GM21390 (cell line): ENCODE measurements around the gene RAB5A.
"Not testable (repeated sequence)": the region's sequence is repeated elsewhere in the genome, so short reads cannot be mapped to it uniquely, and the experiment has no call there.

ENCODE experiments used
- ATAC-seq: cut with Tn5 transposase; IDR thresholded peaks from one replicate; pipeline ENCODE4 v1.9.1; 2021; ENCODE audit not compliant: unreplicated experiment

The RAB5A gene

DNA sequence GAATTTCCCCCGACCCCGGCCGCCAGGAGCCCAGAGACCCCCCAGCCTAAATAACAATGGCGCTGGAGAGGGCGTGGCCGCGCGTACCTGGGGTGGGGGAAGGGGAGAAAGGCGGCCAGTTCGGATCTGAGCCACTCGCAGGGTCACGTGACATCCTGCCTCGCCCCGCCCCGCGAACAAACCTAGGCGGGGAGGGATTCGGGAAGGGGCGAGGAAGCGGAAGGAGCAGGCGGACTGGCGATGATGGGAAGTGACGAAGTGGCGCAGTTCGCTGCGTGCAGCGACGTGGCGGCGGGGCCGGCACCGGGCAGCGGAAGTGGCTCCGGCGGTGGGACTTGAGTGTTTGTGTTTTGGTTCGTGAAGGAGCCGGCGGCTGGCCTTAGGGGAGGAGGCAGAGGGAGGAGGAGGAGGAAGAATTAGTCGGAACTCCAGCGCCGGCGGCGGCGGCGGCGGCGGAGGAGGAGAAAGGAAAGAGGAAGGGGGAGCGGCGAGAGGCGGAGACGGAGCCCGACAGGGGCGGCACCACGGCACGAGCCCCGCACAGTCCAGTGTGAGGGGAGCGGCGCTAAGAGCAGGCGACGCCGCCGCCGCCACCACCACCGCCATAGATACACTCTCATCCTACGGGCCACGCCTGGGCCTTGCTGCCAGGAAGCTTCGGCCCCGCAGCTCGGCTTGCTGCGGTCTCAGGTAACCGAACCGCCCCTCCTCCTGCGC, at the start of gene RAB5A:
Gene RAB5A (plus strand): TSS at position 266 of the 717 bp plus-strand sequence. CDS start 3,802 bp downstream, outside the sequence.
- ATAC-seq: peak; percentile 95

DNA sequence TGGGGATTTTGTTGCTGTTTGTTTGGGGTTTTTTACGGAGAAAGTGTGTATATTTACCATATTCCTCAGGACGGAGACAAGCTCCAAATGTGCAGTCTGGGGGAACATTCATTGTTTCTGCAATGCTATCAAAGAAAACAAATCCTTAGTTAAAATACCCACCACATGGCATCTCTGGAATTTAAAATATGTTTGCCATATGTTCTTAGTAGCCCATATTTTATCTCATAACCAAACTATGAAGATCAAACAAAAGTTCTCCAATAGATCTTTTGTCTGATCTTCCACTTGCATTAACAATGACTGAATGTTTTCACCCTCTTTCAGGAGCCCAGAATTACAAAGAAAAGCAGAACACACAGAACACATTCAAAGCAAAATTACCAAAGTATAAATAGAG, 48.2 kb upstream of the RAB5A start:
- no peak for ATAC-seq

GRCh38 chr3:19899264-19899663, 47.6 kb upstream of the RAB5A start:
- no peak for ATAC-seq

- ATAC-seq: not testable (repeated sequence)
Observed at GRCh38 chr3:19899833-19900232, 47.1 kb upstream of the RAB5A start.

DNA sequence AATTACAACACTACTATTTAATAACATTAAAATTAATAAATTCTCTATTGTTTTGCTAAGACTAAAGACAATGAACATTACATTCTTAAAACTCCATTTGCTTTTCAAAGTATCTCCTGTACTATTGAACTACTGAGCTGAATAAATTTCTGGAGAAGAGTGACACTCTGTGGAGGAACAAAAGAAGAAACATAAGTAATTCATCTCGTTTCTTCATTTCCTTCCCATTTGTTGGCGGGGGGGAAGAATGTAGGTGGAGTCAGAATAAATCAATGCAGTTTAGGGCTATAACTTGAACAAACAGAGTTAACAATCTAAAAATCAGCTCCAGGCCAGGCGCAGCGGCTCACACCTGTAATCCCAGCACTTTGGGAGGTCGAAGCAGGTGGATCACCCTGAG, 45.6 kb upstream of the RAB5A start:
- ATAC-seq: no peak

DNA sequence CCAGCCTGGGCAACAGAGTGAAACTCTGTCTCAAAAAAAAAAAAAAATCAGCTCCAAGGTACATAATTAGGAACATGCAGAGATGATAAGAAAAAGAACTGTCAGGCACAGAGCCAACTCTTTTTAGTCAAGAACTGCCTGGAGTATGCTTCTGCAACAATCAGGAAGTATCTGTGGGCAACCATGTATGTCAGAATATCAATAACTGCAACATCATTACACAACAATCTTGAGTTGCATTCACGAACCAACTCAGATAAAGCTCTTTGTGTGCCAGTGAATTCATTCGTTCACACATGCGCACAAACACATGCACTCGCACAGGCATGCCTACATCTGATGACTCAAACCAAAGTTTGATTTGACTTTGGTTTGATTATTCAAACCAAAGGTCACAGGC, 45.0 kb upstream of the RAB5A start:
- ATAC-seq: no peak

DNA sequence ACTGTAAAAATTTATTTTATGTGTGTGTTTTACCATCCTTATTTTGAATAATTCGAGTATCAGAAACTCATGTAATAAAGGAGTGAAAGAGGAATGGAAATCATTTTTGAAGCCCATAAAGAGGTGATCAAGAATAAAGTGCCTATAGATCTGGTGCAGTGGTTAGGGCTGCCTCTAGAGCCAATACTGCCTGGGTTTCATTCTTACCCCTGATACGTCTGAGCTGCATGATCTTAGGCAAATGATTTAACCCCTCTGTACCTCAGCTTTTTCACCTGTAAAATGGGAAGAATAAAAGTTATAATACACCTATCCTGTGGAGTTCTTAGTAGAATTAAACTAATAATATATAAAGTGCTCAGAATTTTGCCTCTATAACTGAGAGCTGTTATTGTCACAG, 43.2 kb upstream of the RAB5A start:
- ATAC-seq: no peak

DNA sequence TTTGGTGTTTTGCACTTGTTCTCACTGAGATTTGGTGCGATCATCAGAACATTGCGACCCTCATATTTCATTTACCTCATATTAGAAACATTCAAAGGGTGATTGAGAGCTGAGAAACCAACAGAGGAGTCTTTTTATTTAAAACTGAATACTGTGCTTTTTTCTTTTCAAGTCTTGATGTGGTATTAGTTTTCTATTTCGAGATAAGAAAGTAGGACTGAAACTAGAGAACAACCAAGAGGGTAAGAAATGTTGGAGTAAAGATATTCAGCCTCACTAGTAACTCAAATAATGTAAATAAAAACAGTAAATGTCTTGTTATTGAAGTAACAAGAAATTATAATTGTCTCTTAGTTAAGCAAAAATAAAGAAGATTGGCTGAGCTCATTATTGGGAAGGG, 39.4 kb upstream of the RAB5A start:
- ATAC-seq: no peak

GRCh38 chr3:19911452-19911851, 35.4 kb upstream of the RAB5A start:
- ATAC-seq: no peak

DNA sequence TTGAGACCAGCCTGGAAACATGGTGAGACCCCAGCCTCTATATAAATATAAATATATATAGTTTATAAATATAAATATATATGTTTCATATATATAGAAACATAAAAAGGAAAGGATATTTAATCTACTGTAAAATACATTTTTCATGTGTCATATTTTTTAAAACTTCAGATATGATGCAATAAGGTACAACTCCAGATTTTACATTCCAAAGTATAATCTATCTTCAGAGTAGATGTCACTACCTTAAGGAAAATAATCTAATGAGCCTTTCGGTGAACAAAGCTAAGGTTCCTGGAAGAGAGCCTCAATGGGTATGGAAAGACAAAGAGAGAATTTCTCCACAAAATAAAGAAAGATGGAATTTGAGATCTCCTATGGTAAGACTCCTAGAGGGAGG, 29.7 kb upstream of the RAB5A start:
- ATAC-seq: no peak

- no peak for ATAC-seq
Observed at GRCh38 chr3:19920401-19921080, 26.4 kb upstream of the RAB5A start.

GRCh38 chr3:19931180-19931692, 15.7 kb upstream of the RAB5A start:
- peak; percentile 81 for ATAC-seq

GRCh38 chr3:19931767-19932188, 15.1 kb upstream of the RAB5A start:
- peak; percentile 40 for ATAC-seq

GRCh38 chr3:19932422-19932821, 14.5 kb upstream of the RAB5A start:
- ATAC-seq: no peak

GRCh38 chr3:19934098-19934566, 12.8 kb upstream of the RAB5A start, which contains the start of gene EFHB:
Gene EFHB, minus strand, starts transcription at chr3:19934217. Its CDS starts 199 bp downstream, at chr3:19934018.
- ATAC-seq: no peak

DNA sequence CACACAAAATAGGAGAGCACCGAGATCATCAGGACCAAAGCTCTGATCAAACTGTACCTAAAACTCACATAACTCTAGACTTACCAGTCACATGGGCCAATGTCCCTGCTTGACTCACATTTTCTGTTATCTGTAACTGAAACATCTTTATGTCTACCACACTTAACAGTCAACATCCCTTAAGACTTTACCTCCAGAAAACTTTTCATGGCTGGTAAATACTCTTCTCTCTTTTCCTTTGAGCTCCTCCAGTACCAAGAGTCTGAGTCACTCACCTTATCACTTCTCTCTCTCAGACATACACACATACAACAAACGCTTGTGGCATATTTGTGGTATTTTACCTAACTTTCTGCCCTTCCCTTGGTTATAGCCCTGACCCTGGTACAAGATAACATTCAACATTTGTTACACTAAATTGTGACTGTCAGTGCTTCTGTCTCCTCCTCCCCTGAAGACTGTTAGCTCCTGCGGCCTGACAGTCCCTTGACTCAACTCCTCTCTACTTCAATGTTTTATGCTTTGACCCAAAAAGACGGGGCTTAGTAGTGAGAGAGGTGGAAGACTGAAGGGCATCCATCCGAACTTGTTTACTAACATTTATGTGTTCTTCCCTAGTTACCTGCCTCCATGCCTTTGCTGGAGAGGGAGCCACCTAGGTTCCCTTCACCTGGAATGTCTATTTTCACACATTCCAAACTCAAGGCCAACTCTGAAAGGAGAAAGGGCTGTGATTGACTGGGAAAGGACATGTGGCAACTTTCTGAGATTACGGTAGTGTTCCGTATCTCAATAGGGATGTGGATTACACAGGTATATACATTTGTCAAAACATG, 9.2 kb upstream of the RAB5A start:
- ATAC-seq: no peak

DNA sequence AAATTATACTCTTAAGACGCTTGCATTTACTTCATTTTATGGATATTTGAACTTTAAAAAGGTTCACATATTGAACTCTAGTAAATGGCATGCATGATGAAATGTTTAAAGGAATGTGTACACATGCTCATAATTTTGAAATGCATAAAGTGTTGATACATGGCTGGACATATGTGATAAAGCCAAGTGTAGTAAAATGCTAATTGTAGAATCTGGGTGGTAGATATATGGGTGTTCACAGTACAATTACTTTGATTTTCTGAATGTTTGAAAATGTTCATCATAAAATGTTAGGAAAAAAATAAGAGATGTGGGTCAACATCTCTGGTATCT, 8.6 kb upstream of the RAB5A start:
- no peak for ATAC-seq

GRCh38 chr3:19940643-19941042, 6.3 kb upstream of the RAB5A start:
- no peak for ATAC-seq

DNA sequence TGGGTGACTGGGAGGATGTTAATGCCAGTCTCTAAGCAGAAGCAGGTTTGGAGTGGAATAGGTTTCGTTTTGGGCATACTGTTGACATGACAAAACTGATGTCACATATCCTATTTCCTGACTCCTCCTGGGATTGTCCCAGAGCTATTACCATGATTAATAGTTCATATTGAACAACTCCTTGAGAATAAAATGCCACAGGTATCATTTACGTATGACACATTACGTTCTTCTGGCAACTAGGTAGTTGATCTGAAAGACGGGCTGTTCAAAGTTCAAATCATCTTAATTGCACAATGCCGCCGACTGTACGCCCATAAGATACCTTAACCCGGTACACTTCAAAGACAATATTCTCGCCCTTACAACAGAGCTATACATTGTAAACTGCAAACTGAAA, 1.4 kb upstream of the RAB5A start:
- no peak for ATAC-seq

- ATAC-seq: peak; percentile 7
Observed at GRCh38 chr3:19945969-19946831, 697 bp upstream of the RAB5A start.
